Kidney (tissue), 14 donors: ENCODE measurements around the gene SLC25A31. TPM values are rescaled to one million over a fixed set of nuclear protein-coding genes. Genes with fewer than 3 reads are reported as not detected.

Source experiments
- DNase-seq, 5 donors: peaks; one replicate each; pipeline ENCODE4 v3.0.0-alpha.2; 2013 to 2020
- FAIRE-seq: peaks from 2 replicates; lab custom pipeline; 2012; peaks lifted over from hg19 to GRCh38; lab: Jason Lieb, UNC
- H3K27ac ChIP-seq, 2 donors: one replicate each; pipeline ENCODE4 v1.7.0; 2013; ENCODE audit warnings: low read depth in 2 of 2, low read length in 2 of 2, inconsistent platforms in 1 of 2
- H3K27me3 ChIP-seq: one replicate; pipeline ENCODE4 v1.7.1; 2013; ENCODE audit warnings: low read length, inconsistent platforms; ENCODE audit not compliant: control insufficient read depth, insufficient read depth
- H3K36me3 ChIP-seq, 3 donors: one replicate each; pipeline versions ENCODE4 v1.7.0 to v1.7.1; 2013; ENCODE audit warnings: low read length in 3 of 3, control low read depth in 1 of 3, inconsistent platforms in 1 of 3; ENCODE audit not compliant: insufficient read depth in 3 of 3, control insufficient read depth in 2 of 3
- H3K4me1 ChIP-seq, 3 donors: one replicate each; pipeline versions ENCODE4 v1.7.0 to v1.7.1; 2013; ENCODE audit warnings: low read length in 3 of 3, inconsistent platforms in 1 of 3, low read depth in 1 of 3; ENCODE audit not compliant: control insufficient read depth in 2 of 3, insufficient read depth in 2 of 3
- H3K4me3 ChIP-seq, 3 donors: one replicate each; pipeline versions ENCODE4 v1.7.0 to v1.8.1; 2013; ENCODE audit warnings: low read length in 3 of 3, control low read depth in 1 of 3, inconsistent platforms in 1 of 3
- H3K9ac ChIP-seq, 3 donors: one replicate each; pipeline versions ENCODE4 v1.7.0 to v1.7.1; 2013; ENCODE audit warnings: low read length in 3 of 3, control low read depth in 1 of 3, inconsistent platforms in 1 of 3
- H3K9me3 ChIP-seq, 3 donors: one replicate each; pipeline versions ENCODE4 v1.7.0 to v1.7.1; 2013; ENCODE audit warnings: low read length in 3 of 3, control low read depth in 1 of 3, inconsistent platforms in 1 of 3; ENCODE audit not compliant: control insufficient read depth in 2 of 3, insufficient read depth in 1 of 3
- CTCF ChIP-seq: IDR thresholded peaks from 3 replicates; pipeline ENCODE4 v1.5.1; 2012; ENCODE audit warnings: mild to moderate bottlenecking, moderate library complexity, borderline replicate concordance; ENCODE audit not compliant: insufficient read depth; ENCODE audit errors: extremely low read depth
- intact Hi-C: fragments of 100-400 bp; cut with DNase I; formaldehyde crosslinking; loops from one replicate; pipeline ENCODE4 v1.11.1; 2022
- polyA plus RNA-seq: library from polyadenylated mRNA; stranded (reverse); fragments of 350-450 nt; fragmentation: Illumina TruSeq; extraction: RNeasy Lipid Tissue Mini Kit (QIAGEN cat#74804); gene quantifications from one replicate; pipeline ENCODE4 v1.2.3, GENCODE V29; 2014; ENCODE audit warnings: low read depth, low replicate concordance; ENCODE audit not compliant: insufficient read depth
- total RNA-seq: library from RNA; stranded (reverse); fragmentation: NEBNext Ultra II Directional; extraction: Animal tissue kit (Norgen Biotek cat#: 25700); gene quantifications from one replicate; pipeline ENCODE4 v1.2.1, GENCODE V29; 2021
- donor health status: control.
- donor health status: control.
- donor health status: control.
- donor health status: control.
- donor health status: control.
- donor health status: DM: yes; HTN: yes; CAD: no.
- donor health status: Normal renal cell carcinoma (clear cell type).

Gene SLC25A31
- total and polyA plus RNA-seq, 2 donors from 2014 or later: not detected

- DNase-seq: no peak
- no peak for FAIRE-seq
- no peak for TF ChIP-seq CTCF
These were observed 42.6 kb upstream of the SLC25A31 start for GRCh38 chr4:127687580-127687979.

GRCh38 chr4:127698789-127699200, 31.4 kb upstream of the SLC25A31 start:
- no peak for FAIRE-seq
- intact Hi-C loops: no loop called here
- TF ChIP-seq CTCF: no peak
- Histone ChIP-seq H3K27me3 (no peaks in the 10 kb centered on the region), H3K9ac (no peak overlapping the region), H3K9me3 (peaks cover 0 to 8% (median 0%) of the 10 kb centered on the region in 3 donors), H3K4me1 (no peaks in the 10 kb centered on the region), H3K36me3 (no peaks in the 10 kb centered on the region), H3K27ac (no peak overlapping the region), H3K4me3 (no peak overlapping the region)
- no peak for DNase-seq

More at GRCh38 chr4:127687580-127687979, 42.6 kb upstream of the SLC25A31 start:
- Histone ChIP-seq H3K36me3 (peaks cover 0 to 5% (median 0%) of the 10 kb centered on the region in 3 donors), H3K27me3 (no peaks in the 10 kb centered on the region), H3K4me3 (no peak overlapping the region), H3K9me3 (no peaks in the 10 kb centered on the region), H3K9ac (no peak overlapping the region), H3K4me1 (no peaks in the 10 kb centered on the region), H3K27ac (no peak overlapping the region)
- intact Hi-C loops: no loop called here

- Histone ChIP-seq H3K36me3 (peaks cover 0 to 5% (median 2%) of the 10 kb centered on the region in 3 donors), H3K9me3 (no peaks in the 10 kb centered on the region), H3K4me3 (no peak overlapping the region), H3K4me1 (no peaks in the 10 kb centered on the region), H3K27me3 (no peaks in the 10 kb centered on the region), H3K9ac (no peak overlapping the region), H3K27ac (no peak overlapping the region)
- no peak for TF ChIP-seq CTCF
- DNase-seq (peak in 3 of 5 donors; percentile 24 to 70 (median 37)), FAIRE-seq (no peak)
- intact Hi-C loops: no loop called here
These were observed 21.2 kb upstream of the SLC25A31 start for GRCh38 chr4:127708985-127709384.

- DNase-seq: peak in 1 of 5 donors; percentile 2
- no peak for FAIRE-seq
- TF ChIP-seq CTCF: no peak
- Histone ChIP-seq H3K9ac (no peak overlapping the region), H3K36me3 (peaks cover 0 to 5% (median 2%) of the 10 kb centered on the region in 3 donors), H3K27me3 (no peaks in the 10 kb centered on the region), H3K4me3 (no peak overlapping the region), H3K9me3 (no peaks in the 10 kb centered on the region), H3K4me1 (no peaks in the 10 kb centered on the region), H3K27ac (no peak overlapping the region)
- intact Hi-C loops: no loop called here
These were observed 20.7 kb upstream of the SLC25A31 start for GRCh38 chr4:127709456-127709855.
